HepG2 (cell line): ENCODE results near the gene EXOC5. TPM values are rescaled to one million over a fixed set of nuclear protein-coding genes. Genes with fewer than 3 reads are reported as not detected.

Experiments
- ATAC-seq: fragments of 200-7000 bp; cut with Tn5 transposase; 3 replicates; pipeline ENCODE4 v1.9.1; 2020; ENCODE audit warnings: mild to moderate bottlenecking, moderate library complexity
- BruUV-seq: library from RNA; stranded (reverse); fragments of 400-500 nt; replicated peaks from 2 replicates; lab custom pipeline; 2021; lab: Mats Ljungman, UMichigan
- CTCF ChIA-PET: fragments of 300-600 bp; formaldehyde crosslinking; extraction: SDS; loops from one replicate; lab custom pipeline; 2021; ENCODE audit warnings: low total read pairs, inconsistent platforms, low intra/inter-chr PET ratio; lab: Yijun Ruan, JAX
- POLR2A ChIA-PET: fragments of 350-600 bp; sonication (Branson Sonifier 250); formaldehyde crosslinking; loops from one replicate; lab custom pipeline; 2020; ENCODE audit warnings: antibody characterized with exemption, inconsistent platforms; lab: Yijun Ruan, JAX
- DNase-seq: peaks from one replicate; pipeline ENCODE4 v3.0.0-alpha.2; 2015; ENCODE audit warnings: low spot score
- FAIRE-seq: peaks from 3 replicates; lab custom pipeline; 2011; peaks lifted over from hg19 to GRCh38; lab: Jason Lieb, UNC
- H2AFZ ChIP-seq: one replicate; pipeline ENCODE4 v1.6.1; 2011; ENCODE audit warnings: low read length, inconsistent platforms
- H3K27ac ChIP-seq: fragments of 300-600 bp; 3 replicates; pipeline ENCODE4 v1.8.0; 2011; ENCODE audit warnings: mixed run types, mild to moderate bottlenecking, mixed read lengths, low read length, inconsistent platforms; ENCODE audit not compliant: insufficient read depth; ENCODE audit errors: extremely low read length
- H3K27me3 ChIP-seq, 2 experiments: fragments of 200-600 bp in 1 of 2; 2 replicates in 1 of 2; 3 replicates in 1 of 2; pipeline versions ENCODE4 v1.6.0 to v1.8.0; 2011; ENCODE audit warnings: low read length in 2 of 2, mild to moderate bottlenecking in 2 of 2, moderate library complexity in 2 of 2, inconsistent platforms in 1 of 2; ENCODE audit not compliant: insufficient read depth in 2 of 2, control insufficient read depth in 1 of 2
- H3K36me3 ChIP-seq, 2 experiments: fragments of 200-600 bp in 1 of 2; replicated peaks in 1 of 2; 2 replicates in 1 of 2; 3 replicates in 1 of 2; pipeline versions ENCODE4 v1.5.1 to v1.8.0; 2011; ENCODE audit warnings: low read length in 2 of 2, inconsistent platforms in 1 of 2; ENCODE audit not compliant: insufficient read depth in 2 of 2, control insufficient read depth in 1 of 2
- H3K4me1 ChIP-seq: 2 replicates; pipeline ENCODE4 v1.5.1; 2012; ENCODE audit warnings: low read length, inconsistent platforms; ENCODE audit not compliant: insufficient read depth
- H3K4me2 ChIP-seq: 2 replicates; pipeline ENCODE4 v1.6.0; 2011; ENCODE audit warnings: low read depth, low read length, inconsistent platforms
- H3K4me3 ChIP-seq, 3 experiments: fragments of 200-600 bp in 1 of 3; sonication (generic), shearing (Covaris generic) in 1 of 3; replicated peaks in 1 of 3; 2 replicates each; pipeline ENCODE4 v1.5.1; 2011 to 2016; ENCODE audit warnings: low read length in 3 of 3, inconsistent platforms in 2 of 3, low read depth in 2 of 3, mild to moderate bottlenecking in 2 of 3, control low read depth in 1 of 3, mixed read lengths in 1 of 3; ENCODE audit not compliant: insufficient read depth in 1 of 3
- H3K79me2 ChIP-seq: one replicate; pipeline ENCODE4 v1.6.1; 2011; ENCODE audit warnings: low read length, inconsistent platforms; ENCODE audit not compliant: insufficient read depth
- H3K9ac ChIP-seq: 2 replicates; pipeline ENCODE4 v1.6.0; 2011; ENCODE audit warnings: mild to moderate bottlenecking, low read depth, low read length, inconsistent platforms; ENCODE audit not compliant: insufficient read depth
- H3K9me3 ChIP-seq: 2 replicates; pipeline ENCODE4 v1.5.1; 2012; ENCODE audit warnings: mild to moderate bottlenecking, low read length
- H4K20me1 ChIP-seq: 2 replicates; pipeline ENCODE4 v1.6.0; 2011; ENCODE audit warnings: inconsistent platforms, mild to moderate bottlenecking, low read length, moderate library complexity; ENCODE audit not compliant: insufficient read depth
- ATF6 ChIP-seq: sonication (generic); formaldehyde crosslinking; conservative IDR thresholded peaks from 2 replicates; pipeline ENCODE4 v1.4.0; 2020; ENCODE audit warnings: missing genetic modification reagents
- ATM ChIP-seq: fragments of 450-650 bp; IDR thresholded peaks from 2 replicates; pipeline ENCODE4 v1.7.1; 2017; ENCODE audit warnings: mild to moderate bottlenecking, borderline replicate concordance
- BRCA1 ChIP-seq: sonication (generic); formaldehyde crosslinking; IDR thresholded peaks from 2 replicates; pipeline ENCODE4 v1.4.0; 2020; ENCODE audit warnings: missing genetic modification reagents
- RARA ChIP-seq: IDR thresholded peaks from 2 replicates; pipeline ENCODE4 v1.6.1; 2016; ENCODE audit warnings: missing genetic modification reagents, missing compliant biosample characterization
- TBX2 ChIP-seq: sonication (generic); formaldehyde crosslinking; IDR thresholded peaks from 2 replicates; pipeline ENCODE4 v1.5.0; 2020; ENCODE audit warnings: missing genetic modification reagents, mild to moderate bottlenecking, borderline replicate concordance
- TFE3 ChIP-seq: IDR thresholded peaks from 2 replicates; pipeline ENCODE4 v1.6.1; 2016
- ZMYM4 ChIP-seq: sonication (generic); formaldehyde crosslinking; IDR thresholded peaks from 2 replicates; pipeline ENCODE4 v1.8.1; 2023; ENCODE audit warnings: mild to moderate bottlenecking, missing genetic modification reagents
- ZNF230 ChIP-seq: sonication (generic); formaldehyde crosslinking; IDR thresholded peaks from 2 replicates; pipeline ENCODE4 v1.4.0; 2020; ENCODE audit warnings: mild to moderate bottlenecking, missing genetic modification reagents
- ZNF292 ChIP-seq: sonication (generic); formaldehyde crosslinking; IDR thresholded peaks from 2 replicates; pipeline ENCODE4 v1.8.1; 2022; ENCODE audit warnings: mild to moderate bottlenecking, low read depth, missing genetic modification reagents, borderline replicate concordance
- WGBS: methylation state at CpG from one replicate; pipeline ENCODE4 v1.1.6; 2017; ENCODE audit warnings: low lambda C conversion rate; 5-methylcytosine and 5-hydroxymethylcytosine counted together
- in situ Hi-C: cut with HindIII; loops from 2 replicates; pipeline ENCODE4 v1.10.0; 2017; ENCODE audit warnings: low pct_unique_long_range_greater_than_20kb; ENCODE audit not compliant: extremely low pct_ligation_motif_present
- intact Hi-C: fragments of 100-400 bp; cut with micrococcal nuclease; formaldehyde crosslinking; loops from one replicate; pipeline ENCODE4 v1.10.0; 2022; ENCODE audit not compliant: unreplicated experiment
- polyA plus RNA-seq, 8 experiments: library from polyadenylated mRNA; depleted of rRNA in 3 of 8; stranded (reverse) in 7 of 8; unstranded in 1 of 8; fragments of >200 nt; fragmentation: Illumina TruSeq in 4 of 8; extraction: Trizol in 4 of 8; gene quantifications; 2 replicates each; pipeline versions ENCODE4 v1.2.1 to v1.2.3, GENCODE V29; 2011 to 2016; ENCODE audit warnings: low read depth in 4 of 8, missing spikeins in 1 of 8, mixed read lengths in 1 of 8; ENCODE audit not compliant: insufficient read depth in 1 of 8
- total RNA-seq, 5 experiments: library from RNA; depleted of rRNA; stranded (reverse); fragments of >200 nt; fragmentation: Illumina TruSeq; extraction: Trizol; gene quantifications; 2 replicates each; pipeline ENCODE4 v1.2.3, GENCODE V29; 2016; ENCODE audit warnings: low read depth in 1 of 5
- TF ChIP-seq, protein P1 (sequence below): IDR thresholded peaks from 2 replicates; pipeline ENCODE4 v1.6.1; 2016; ENCODE audit warnings: low read depth

The EXOC5 gene
- total and polyA plus RNA-seq, 2 of the 13 experiments (the other 11 are each of a cell fraction or from before 2014, with no cell fraction given), result 15.1 to 43.8 TPM

DNA sequence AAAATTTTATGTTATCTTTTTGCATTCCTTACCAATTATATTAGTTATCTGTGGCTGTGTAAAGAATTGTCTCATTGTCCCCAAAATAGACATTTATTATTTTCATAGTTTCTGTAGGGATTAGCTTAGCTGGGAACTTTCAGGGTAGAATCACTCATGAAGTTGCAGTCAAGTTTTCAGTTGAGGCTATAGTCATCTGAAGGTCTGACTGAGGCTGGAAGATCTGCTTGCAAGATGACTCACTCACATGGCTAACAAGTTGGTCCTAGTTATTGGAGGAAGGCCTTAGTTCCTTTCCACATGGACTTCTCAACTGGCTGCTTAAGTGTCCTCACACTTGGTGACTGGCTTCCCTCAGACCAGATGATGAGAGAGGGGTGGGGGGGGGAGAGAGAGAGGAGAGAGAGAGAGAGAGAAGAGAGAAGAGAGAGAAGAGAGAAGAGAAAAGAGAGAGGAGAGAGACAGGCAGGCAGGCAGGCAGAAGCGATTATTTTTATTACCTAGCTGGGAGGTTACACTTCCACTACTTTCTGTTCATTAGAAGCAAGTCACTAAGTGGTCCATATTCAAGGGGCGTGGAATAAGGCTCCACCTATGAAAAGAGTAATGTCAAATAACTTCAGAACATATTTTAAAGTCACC, 6.4 kb upstream of the EXOC5 start:
- peaks cover 37% of the 10 kb centered on the region for H3K4me1 ChIP-seq
- no peaks in the 10 kb centered on the region for H3K9me3 ChIP-seq
- no peak overlapping the region for H2AFZ ChIP-seq
- POLR2A ChIA-PET, result no interaction called here
- TF ChIP-seq ATM, result no peak
- TF ChIP-seq ATF6 (CRISPR knock-in tag), result no peak
- no peak for TF ChIP-seq ZNF292 (CRISPR knock-in tag)
- TF ChIP-seq RARA (CRISPR knock-in tag), result no peak
- no peak for TF ChIP-seq ZNF230
- no peak for TF ChIP-seq BRCA1 (CRISPR knock-in tag)
- TF ChIP-seq, protein P1, sequence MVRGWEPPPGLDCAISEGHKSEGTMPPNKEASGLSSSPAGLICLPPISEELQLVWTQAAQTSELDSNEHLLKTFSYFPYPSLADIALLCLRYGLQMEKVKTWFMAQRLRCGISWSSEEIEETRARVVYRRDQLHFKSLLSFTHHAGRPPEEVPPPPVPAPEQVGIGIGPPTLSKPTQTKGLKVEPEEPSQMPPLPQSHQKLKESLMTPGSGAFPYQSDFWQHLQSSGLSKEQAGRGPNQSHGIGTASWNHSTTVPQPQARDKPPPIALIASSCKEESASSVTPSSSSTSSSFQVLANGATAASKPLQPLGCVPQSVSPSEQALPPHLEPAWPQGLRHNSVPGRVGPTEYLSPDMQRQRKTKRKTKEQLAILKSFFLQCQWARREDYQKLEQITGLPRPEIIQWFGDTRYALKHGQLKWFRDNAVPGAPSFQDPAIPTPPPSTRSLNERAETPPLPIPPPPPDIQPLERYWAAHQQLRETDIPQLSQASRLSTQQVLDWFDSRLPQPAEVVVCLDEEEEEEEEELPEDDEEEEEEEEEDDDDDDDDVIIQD, result no peak
- TF ChIP-seq TBX2, result no peak
- no peak for TF ChIP-seq ZMYM4 (CRISPR knock-in tag)
- no peak for TF ChIP-seq TFE3 (CRISPR knock-in tag)
- H3K79me2 ChIP-seq, result peaks cover 50% of the 10 kb centered on the region
- no peaks in the 10 kb centered on the region; a peak in 1 of 5 replicates for H3K27me3 ChIP-seq
- no peak overlapping the region for H3K27ac ChIP-seq
- WGBS, result 92% methylated on average over 2 of the region's 2 CpGs
- no peak overlapping the region for H3K9ac ChIP-seq
- H3K36me3 ChIP-seq, result peaks cover 2 to 16% of the 10 kb centered on the region in 2 experiments
- H3K4me2 ChIP-seq, result no peak overlapping the region
- H4K20me1 ChIP-seq, result peaks cover 9% of the 10 kb centered on the region; the same call in 1 of the 2 replicates
- in situ Hi-C loops (no loop called here), intact Hi-C loops (no loop called here)
- FAIRE-seq, result no peak
- CTCF ChIA-PET, result no interaction called here
- no peak for DNase-seq
- BruUV-seq, result no TSS peak
- no peak for ATAC-seq
- no peak overlapping the region for H3K4me3 ChIP-seq
